GM18502 (cell line): Measurements from ENCODE around the gene SNX11.

ENCODE experiments used
- ATAC-seq: cut with Tn5 transposase; IDR thresholded peaks from one replicate; pipeline ENCODE4 v1.9.1; 2021; ENCODE audit warnings: mild to moderate bottlenecking; ENCODE audit not compliant: unreplicated experiment, poor library complexity

Gene SNX11

DNA sequence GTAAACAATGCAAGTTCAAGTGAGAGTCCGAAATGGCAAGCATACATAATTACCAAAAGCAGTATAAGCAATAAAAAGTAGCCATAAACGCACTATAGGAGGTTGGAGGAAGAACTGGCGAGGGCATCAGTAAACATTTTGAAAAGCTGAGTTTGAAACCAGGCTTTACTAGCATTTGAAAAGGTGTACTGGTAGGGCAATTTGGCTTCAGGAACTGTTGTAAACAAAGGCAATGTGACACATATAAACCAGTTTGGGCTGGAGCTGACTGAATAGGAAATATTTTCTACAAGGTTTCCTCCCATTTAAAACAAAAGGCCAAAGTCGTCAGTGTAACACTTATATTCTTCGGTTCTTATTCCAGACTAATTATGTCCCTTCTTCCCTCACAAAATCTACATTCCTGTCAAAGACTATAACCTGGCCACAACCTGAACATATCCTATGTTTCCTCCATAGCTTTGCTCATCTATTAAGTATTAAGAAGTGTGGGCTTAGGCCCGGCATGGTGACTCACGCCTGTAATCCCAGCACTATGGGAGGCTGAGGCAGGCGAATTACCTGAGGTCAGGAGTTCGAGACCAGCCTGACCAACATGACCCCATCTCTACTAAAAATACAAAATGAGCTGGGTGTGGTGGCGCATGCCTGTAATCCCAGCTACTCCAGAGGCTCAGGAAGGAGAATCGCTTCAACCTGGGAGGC lies 14.1 kb upstream of the SNX11 start:
- ATAC-seq: no peak

DNA sequence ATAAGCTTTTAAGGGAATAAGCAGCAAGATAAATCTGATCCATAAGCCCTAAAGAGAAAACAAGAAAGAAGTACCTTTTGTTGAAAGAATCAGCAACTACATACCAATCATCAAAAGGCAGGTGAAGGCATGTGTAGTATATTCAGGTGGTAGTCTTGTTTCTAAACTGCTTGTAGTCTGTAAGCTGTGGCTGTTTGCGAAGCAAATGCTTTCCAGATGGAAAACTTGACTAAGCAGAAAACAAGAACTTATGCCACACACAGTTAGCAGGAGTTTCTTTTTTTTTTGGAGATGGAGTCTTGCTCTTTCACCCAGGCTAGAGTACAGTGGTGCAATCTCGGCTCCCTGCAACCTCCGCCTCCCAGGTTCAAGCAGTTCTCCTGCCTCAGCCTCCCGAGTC lies 12.0 kb upstream of the SNX11 start:
- no peak for ATAC-seq

DNA sequence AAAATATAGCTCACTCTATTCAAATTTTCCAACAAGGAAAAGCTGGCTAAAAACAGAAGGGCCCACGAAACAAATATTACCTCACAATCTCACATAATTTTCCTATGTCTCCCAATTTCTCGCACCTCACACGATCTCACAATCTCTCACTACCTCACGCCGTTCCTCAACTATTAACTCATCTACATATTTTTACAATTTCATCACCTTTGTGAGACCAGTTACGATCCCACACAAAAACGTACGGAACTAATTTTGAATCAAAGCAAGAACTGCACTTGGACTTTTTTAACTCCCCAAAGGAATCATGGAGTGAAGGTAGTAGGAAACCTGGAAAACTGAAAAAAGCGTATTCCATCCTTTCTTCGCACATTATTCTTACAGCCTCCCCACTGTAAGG lies 7.4 kb upstream of the SNX11 start:
- ATAC-seq: no peak

DNA sequence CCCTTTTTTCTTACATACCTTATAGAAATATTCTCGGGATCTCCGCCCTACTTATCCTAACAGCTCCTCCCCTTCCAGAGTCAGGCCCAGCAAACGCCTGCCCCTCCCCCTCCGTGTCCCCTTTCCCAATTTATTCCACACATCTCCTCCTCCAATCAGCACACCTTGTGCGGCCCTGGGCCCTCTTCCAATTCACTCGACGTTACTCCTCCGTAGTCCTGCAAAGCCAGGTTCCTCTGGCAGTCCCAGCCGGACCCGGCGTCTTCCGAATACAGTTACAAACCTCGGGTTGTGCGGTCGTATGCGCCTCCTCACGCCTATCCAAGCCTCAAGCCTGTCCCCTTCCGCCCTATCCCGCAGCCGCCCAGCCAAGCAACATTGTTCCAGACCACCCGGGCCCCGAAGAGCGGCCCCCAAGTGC lies 7.0 kb upstream of the SNX11 start:
- ATAC-seq: peak; percentile 8

- peak; percentile 87 for ATAC-seq
Measured at GRCh38 chr17:48101012-48101720, 6.4 kb upstream of the SNX11 start, which contains the start of gene CBX1. TSS of gene CBX1 (minus strand) at chr17:48101478. CDS start at chr17:48077004, 24,474 bp downstream.

DNA sequence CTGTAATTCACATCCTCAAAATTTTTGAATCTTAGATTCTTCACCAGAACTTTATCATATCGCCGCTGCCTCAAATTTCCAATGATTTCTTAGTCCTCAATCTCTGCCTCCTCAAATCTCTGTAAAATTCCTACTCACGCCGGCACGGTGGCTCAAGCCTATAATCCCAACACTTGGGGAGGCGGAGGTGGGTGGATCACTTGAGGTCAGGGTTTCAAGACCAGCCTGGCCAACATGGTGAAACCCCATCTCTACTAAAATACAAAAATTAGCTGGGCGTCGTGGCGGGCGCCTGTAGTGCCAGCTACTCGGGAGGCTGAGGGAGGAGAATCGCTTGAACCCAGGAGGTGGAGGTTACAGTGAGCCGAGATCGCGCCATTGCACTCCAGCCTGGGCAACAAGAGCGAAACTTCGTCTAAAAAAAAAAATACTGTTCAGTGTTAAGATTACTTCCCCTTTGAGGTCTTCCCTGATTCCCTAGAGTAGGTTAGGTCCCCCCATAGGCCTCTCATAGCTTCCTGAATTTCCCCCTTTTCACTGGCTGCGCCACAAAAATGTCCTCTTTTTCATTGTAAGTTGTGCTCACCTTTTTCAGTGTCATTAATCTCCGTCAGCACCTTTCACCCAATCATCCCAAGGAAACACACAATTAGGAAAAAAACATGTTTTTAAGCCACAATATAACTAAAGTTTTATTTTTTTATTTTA lies 5.4 kb upstream of the SNX11 start:
- ATAC-seq: no peak

DNA sequence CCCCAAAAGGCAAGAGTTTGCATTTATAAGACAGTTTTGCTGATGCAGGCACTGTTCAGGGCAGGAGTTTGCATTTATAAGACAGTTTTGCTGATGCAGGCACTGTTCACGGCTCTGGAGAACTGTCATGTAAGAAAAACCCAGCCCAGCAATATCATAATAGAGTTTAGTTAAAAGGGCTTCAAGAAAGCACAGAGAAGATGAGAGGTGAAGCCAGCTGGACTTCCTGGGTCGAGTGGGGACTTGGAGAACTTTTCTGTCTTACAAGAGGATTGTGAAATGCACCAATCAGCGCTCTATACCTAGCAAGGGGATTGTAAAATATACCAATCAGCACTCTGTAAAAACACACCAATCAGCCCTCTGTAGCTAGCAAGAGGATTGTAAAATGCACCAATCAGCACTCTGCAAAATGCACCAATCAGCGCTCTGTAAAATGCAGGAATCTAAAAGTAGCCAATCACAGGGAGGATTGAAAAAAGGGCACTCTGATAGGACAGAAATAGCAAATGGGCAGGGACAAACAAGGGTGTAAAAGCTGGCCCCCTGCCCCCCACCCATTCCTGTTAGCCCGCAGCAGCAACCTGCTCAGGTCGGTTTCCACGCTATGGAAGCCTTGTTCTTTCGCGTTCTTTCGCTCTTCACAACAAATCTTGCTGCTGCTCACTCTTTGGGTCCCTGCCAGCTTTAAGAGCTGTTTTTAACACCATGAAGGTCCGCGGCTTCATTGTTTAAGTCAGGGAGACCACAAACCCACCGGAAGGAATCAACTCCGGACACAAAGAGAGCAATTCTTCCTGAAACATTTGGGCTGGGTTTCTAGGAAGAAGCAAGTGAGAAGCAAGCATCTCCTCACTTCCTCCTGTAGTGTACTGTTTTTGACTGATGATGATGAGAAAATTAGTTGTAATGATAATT lies 4.5 kb upstream of the SNX11 start:
- ATAC-seq: no peak

GRCh38 chr17:48104440-48104839 lies 3.1 kb upstream of the SNX11 start:
- ATAC-seq: no peak

GRCh38 chr17:48106802-48107136 lies 797 bp upstream of the SNX11 start:
- no peak for ATAC-seq

GRCh38 chr17:48110761-48111160 lies 3.2 kb downstream of the SNX11 start:
- no peak for ATAC-seq

- no peak for ATAC-seq
Measured at GRCh38 chr17:48111937-48112241, 4.3 kb downstream of the SNX11 start.

- no peak for ATAC-seq
Measured at GRCh38 chr17:48113201-48113676, 5.7 kb downstream of the SNX11 start.

- no peak for ATAC-seq
Measured at GRCh38 chr17:48121923-48122664, 14.5 kb downstream of the SNX11 start.

DNA sequence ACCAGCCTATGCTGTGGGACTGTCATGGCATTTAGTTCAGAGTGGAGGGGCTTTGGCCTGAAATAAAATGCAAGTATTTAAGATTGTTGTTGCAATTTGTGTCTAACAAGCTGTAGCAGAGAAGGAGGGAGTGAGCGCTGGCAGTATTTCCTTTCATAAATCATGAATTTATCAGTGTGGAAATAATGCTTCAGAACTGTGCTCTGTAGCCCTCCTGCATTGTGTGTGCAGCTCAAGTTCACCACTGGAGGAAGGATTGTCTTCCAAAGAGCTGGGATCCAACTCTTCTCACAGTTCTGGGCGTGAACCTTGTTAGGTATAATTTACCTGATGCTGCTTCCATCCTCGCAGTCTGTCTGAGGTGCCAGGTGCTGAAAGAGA lies 15.1 kb downstream of the SNX11 start:
- no peak for ATAC-seq

DNA sequence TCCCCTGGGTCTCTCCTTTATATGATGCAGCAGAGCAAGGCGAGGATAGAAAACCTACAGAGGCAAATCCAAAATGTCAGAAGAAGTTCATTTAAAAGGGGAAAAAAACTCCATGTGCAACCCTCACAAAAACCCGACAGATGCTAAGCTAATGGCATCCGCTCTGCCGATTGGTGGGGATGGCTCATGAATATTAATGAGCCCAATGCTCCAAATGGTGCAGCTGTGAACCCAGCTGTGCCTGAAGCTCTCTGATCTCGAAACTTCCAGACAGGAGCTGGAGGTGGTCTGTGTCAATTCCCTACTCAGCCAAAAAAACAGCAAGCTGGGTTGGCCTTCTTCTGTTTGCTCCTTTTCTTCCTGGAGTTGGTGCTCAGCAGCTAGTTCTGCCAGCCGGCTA lies 15.5 kb downstream of the SNX11 start:
- no peak for ATAC-seq

- no peak for ATAC-seq
Measured at GRCh38 chr17:48123776-48124388, 16.3 kb downstream of the SNX11 start.

DNA sequence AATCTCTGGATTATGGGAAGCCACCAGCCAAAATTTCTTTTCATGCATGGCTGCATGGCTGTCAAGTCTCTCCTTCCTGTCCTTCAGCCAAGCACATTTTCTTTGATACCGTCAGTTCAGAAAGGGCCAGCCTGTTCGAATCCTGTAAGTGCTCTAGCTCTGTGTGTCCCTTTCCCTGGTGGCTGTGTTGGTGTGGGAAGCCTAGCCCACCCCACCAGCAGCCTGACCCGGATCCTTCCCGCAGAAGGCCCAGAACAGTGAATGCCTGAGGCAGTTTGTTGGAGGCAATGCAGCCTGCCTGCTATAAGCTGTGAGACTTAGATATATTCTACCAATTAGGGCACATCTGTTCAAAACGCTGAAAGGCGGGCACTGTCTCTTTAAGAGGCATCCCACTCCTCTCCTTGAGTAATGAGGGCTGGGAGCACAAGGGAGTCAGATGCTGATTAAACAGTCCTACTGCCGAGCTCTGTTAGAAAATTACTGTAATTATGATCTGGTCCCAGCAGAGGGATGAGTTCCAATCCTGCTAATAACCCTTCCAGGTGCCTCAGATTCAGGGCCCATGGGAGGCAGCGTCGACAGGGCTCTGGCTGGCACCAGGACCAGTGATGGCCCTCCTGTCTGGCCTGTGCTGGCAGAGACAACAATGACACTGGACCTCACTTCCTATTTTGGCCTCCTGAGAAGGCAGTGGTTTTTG lies 18.4 kb downstream of the SNX11 start:
- no peak for ATAC-seq

DNA sequence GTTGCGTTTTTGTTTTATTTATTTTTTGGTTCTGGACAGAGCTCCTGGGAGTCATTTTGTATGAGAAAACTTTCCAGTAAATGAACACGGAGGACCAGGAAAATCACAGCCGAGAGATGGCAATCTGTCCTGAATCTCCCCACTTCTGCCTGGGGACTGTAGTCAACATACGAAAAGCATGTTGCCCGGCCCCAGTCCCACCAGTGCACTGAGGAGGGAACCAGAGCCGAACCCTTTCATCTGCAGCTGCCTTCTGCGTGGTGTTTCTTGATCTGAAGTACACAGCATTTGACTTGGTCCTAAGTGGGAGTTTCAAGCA lies 18.9 kb downstream of the SNX11 start:
- ATAC-seq: no peak
